IPS DF 19.7 (cell line): ENCODE measurements around the gene IKZF4.
"Not testable (repeated sequence)": the region's sequence is repeated elsewhere in the genome, so short reads cannot be mapped to it uniquely, and the experiment has no call there.

Source experiments
- DNase-seq: peaks from one replicate; pipeline ENCODE4 v3.0.0-alpha.2; 2013; ENCODE audit warnings: low read depth, low spot score

IKZF4 gene

GRCh38 chr12:55999522-55999921 lies 21.3 kb upstream of the IKZF4 start:
- DNase-seq: not testable (repeated sequence)

GRCh38 chr12:55999999-56000540 lies 20.8 kb upstream of the IKZF4 start:
- DNase-seq: not testable (repeated sequence)

- DNase-seq: no peak
Observed at GRCh38 chr12:56001487-56002100, 19.2 kb upstream of the IKZF4 start.

GRCh38 chr12:56003376-56003775 lies 17.5 kb upstream of the IKZF4 start:
- not testable (repeated sequence) for DNase-seq

- no peak for DNase-seq
Observed at GRCh38 chr12:56004211-56004610, 16.6 kb upstream of the IKZF4 start.

- DNase-seq: no peak
Observed at GRCh38 chr12:56007564-56008559, 13.0 kb upstream of the IKZF4 start.

- no peak for DNase-seq
Observed at GRCh38 chr12:56010111-56010570, 10.7 kb upstream of the IKZF4 start.

- DNase-seq: no peak
Observed at GRCh38 chr12:56011509-56012090, 9.2 kb upstream of the IKZF4 start.

- DNase-seq: no peak
Observed at GRCh38 chr12:56013482-56013881, 7.4 kb upstream of the IKZF4 start.

GRCh38 chr12:56014205-56014604 lies 6.6 kb upstream of the IKZF4 start:
- no peak for DNase-seq

- no peak for DNase-seq
Observed at GRCh38 chr12:56017181-56017580, 3.7 kb upstream of the IKZF4 start.

GRCh38 chr12:56018356-56018755 lies 2.5 kb upstream of the IKZF4 start:
- no peak for DNase-seq

GRCh38 chr12:56021889-56022497 lies 1.1 kb downstream of the IKZF4 start:
- no peak for DNase-seq

- DNase-seq: no peak
Observed at GRCh38 chr12:56028511-56029165, 7.8 kb downstream of the IKZF4 start.

GRCh38 chr12:56029166-56029519 lies 8.3 kb downstream of the IKZF4 start:
- no peak for DNase-seq

- no peak for DNase-seq
Observed at GRCh38 chr12:56029666-56030293, 8.9 kb downstream of the IKZF4 start.

GRCh38 chr12:56031987-56032386 lies 11.1 kb downstream of the IKZF4 start:
- no peak for DNase-seq

- no peak for DNase-seq
Observed at GRCh38 chr12:56034586-56035332, 13.9 kb downstream of the IKZF4 start.

- no peak for DNase-seq
Observed at GRCh38 chr12:56037161-56037560, 16.3 kb downstream of the IKZF4 start.
